Left ventricle myocardium inferior (tissue), 1 donor: ENCODE data around the gene PPFIA2. TPM values are rescaled to one million over a fixed set of nuclear protein-coding genes. Genes with fewer than 3 reads are reported as not detected.

Experiments used
- DNase-seq: peaks from one replicate; pipeline ENCODE4 v3.0.0-alpha.2; 2020
- H3K27ac ChIP-seq: fragments of 200-600 bp; replicated peaks from 2 replicates; pipeline ENCODE4 v1.8.0; 2021
- H3K27me3 ChIP-seq: fragments of 200-600 bp; 2 replicates; pipeline ENCODE4 v1.8.0; 2021; ENCODE audit warnings: low read depth
- H3K36me3 ChIP-seq: fragments of 200-600 bp; 2 replicates; pipeline ENCODE4 v1.8.0; 2021
- H3K4me1 ChIP-seq: fragments of 200-600 bp; 2 replicates; pipeline ENCODE4 v1.8.0; 2021
- H3K4me3 ChIP-seq: fragments of 200-600 bp; 2 replicates; pipeline ENCODE4 v1.8.0; 2021; ENCODE audit warnings: mild to moderate bottlenecking, moderate library complexity
- H3K9me3 ChIP-seq: fragments of 200-600 bp; replicated peaks from 2 replicates; pipeline ENCODE4 v1.8.0; 2021
- intact Hi-C: fragments of 100-400 bp; cut with micrococcal nuclease; formaldehyde crosslinking; loops from one replicate; pipeline ENCODE4 v1.11.0; 2022
- total RNA-seq: library from RNA; stranded (reverse); fragmentation: NEBNext Ultra II Directional; extraction: Animal tissue kit (Norgen Biotek cat#: 25700); gene quantifications from one replicate; pipeline ENCODE4 v1.2.1, GENCODE V29; 2021
- TF ChIP-seq, protein P1 (sequence below): fragments of 200-600 bp; IDR thresholded peaks from 2 replicates; pipeline ENCODE4 v1.8.0; 2021; ENCODE audit warnings: antibody characterized with exemption, mild to moderate bottlenecking, borderline replicate concordance
- donor health status: DM: no; HTN: yes; CAD: no; lungs with severe emphysema.

Gene PPFIA2
- total RNA-seq, 1 donor from 2014 or later = 0.82 TPM

DNA sequence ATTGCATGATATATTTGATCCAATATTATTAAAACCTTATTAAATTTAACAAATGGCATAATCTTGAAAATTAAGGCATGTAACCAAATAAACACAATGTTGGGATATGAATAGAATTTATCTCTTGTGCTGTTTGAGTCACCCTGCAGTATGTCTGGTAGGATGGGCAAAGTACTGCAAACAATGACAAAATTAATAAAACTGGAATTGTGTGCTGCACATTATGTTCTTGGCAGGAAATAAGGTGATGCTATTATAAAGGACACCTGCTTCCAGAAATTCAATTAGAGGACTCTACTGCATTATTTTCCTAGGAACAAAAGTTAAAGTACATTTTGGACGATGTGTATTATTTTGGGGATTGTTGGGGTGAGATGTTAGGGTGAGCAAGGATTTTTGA is 132.7 kb downstream of the PPFIA2 start:
- H3K36me3 ChIP-seq = no peaks in the 10 kb centered on the region
- no peak overlapping the region for H3K27ac ChIP-seq
- intact Hi-C loops = loop anchor here (5.0 kb wide), 1 partner anchor 174 kb away; no protein-coding TSS in a partner anchor
- H3K4me1 ChIP-seq = no peaks in the 10 kb centered on the region
- no peaks in the 10 kb centered on the region for H3K9me3 ChIP-seq
- no peak overlapping the region for H3K4me3 ChIP-seq
- TF ChIP-seq, protein P1, sequence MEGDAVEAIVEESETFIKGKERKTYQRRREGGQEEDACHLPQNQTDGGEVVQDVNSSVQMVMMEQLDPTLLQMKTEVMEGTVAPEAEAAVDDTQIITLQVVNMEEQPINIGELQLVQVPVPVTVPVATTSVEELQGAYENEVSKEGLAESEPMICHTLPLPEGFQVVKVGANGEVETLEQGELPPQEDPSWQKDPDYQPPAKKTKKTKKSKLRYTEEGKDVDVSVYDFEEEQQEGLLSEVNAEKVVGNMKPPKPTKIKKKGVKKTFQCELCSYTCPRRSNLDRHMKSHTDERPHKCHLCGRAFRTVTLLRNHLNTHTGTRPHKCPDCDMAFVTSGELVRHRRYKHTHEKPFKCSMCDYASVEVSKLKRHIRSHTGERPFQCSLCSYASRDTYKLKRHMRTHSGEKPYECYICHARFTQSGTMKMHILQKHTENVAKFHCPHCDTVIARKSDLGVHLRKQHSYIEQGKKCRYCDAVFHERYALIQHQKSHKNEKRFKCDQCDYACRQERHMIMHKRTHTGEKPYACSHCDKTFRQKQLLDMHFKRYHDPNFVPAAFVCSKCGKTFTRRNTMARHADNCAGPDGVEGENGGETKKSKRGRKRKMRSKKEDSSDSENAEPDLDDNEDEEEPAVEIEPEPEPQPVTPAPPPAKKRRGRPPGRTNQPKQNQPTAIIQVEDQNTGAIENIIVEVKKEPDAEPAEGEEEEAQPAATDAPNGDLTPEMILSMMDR = no peak
- no peaks in the 10 kb centered on the region for H3K27me3 ChIP-seq
- DNase-seq = no peak

GRCh38 chr12:81617915-81618314 is 141.2 kb downstream of the PPFIA2 start:
- H3K9me3 ChIP-seq = no peaks in the 10 kb centered on the region
- no peaks in the 10 kb centered on the region for H3K27me3 ChIP-seq
- H3K27ac ChIP-seq = no peak overlapping the region
- no peak overlapping the region for H3K4me3 ChIP-seq
- intact Hi-C loops = no loop called here
- H3K4me1 ChIP-seq = no peaks in the 10 kb centered on the region
- no peak for DNase-seq
- TF ChIP-seq, protein P1 = no peak
- H3K36me3 ChIP-seq = no peaks in the 10 kb centered on the region

GRCh38 chr12:81615026-81615588 is 144.0 kb downstream of the PPFIA2 start:
- TF ChIP-seq, protein P1 = no peak
- intact Hi-C loops = no loop called here
- H3K4me1 ChIP-seq = no peaks in the 10 kb centered on the region
- no peak overlapping the region for H3K4me3 ChIP-seq
- DNase-seq = no peak
- no peaks in the 10 kb centered on the region for H3K9me3 ChIP-seq
- H3K27me3 ChIP-seq = no peaks in the 10 kb centered on the region
- H3K36me3 ChIP-seq = no peaks in the 10 kb centered on the region
- no peak overlapping the region for H3K27ac ChIP-seq

DNA sequence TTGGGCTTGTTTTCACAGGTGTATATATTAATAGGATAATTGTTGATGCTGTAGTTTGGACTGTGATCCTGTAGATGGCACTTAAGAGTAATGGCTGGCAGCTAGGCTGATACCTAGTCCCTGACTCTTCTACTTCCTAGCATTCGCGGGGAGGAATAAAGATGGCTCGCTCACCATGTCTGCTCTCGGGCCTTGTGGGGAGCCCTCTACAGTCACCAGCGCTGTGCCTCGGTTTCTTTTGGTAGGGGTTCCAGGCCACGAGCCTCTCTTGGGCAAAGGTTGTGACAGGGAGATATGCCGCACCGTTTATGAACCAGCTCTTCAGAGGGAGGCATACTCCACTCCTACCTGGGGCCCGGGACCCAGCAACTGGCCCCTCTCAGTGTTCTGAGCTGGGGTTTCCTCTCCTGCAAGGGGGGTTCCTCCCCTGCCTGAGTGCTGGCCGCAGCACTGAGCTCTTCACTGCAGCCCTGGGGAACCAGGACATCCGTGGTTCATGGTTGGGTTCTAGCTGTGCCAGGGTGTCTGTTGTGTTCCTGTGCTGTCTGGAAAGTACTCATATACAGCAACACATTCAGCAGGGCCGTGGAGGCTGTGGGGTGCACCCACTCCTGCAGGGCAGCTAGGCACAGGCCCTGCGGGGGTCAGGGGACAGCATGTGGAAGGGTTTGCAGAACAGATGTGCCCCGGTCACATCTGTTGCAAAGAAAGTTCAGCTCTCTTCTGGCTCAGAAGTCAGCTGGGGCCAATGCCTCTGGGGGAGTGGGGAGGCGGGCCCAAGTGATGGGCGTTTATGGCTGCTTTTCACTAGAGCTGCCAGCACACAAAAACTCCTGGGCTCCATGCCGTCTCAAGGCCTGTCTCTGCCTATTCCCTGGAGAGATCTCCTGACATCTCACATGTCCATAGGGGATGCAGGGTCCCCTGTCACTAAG is 147.9 kb downstream of the PPFIA2 start:
- intact Hi-C loops = no loop called here

GRCh38 chr12:81597928-81598604 is 161.1 kb downstream of the PPFIA2 start:
- intact Hi-C loops = no loop called here

More for the DNA sequence above, 147.9 kb downstream of the PPFIA2 start:
- no peaks in the 10 kb centered on the region for H3K9me3 ChIP-seq
- DNase-seq = no peak
- no peak overlapping the region for H3K4me3 ChIP-seq
- no peak overlapping the region for H3K27ac ChIP-seq
- H3K36me3 ChIP-seq = no peaks in the 10 kb centered on the region
- H3K4me1 ChIP-seq = no peaks in the 10 kb centered on the region
- H3K27me3 ChIP-seq = no peaks in the 10 kb centered on the region
- TF ChIP-seq, protein P1 = peak; percentile 53

More at GRCh38 chr12:81597928-81598604, 161.1 kb downstream of the PPFIA2 start:
- DNase-seq = no peak
- Histone ChIP-seq H3K4me3 (no peak overlapping the region), H3K4me1 (no peaks in the 10 kb centered on the region), H3K27ac (no peak overlapping the region), H3K36me3 (no peaks in the 10 kb centered on the region), H3K27me3 (no peaks in the 10 kb centered on the region), H3K9me3 (no peaks in the 10 kb centered on the region)
- TF ChIP-seq, protein P1 = no peak
